CD4-positive, alpha-beta T cell treated with Interleukin-12 subunit alpha and Interleukin-12 subunit beta, for 1 hour (primary cell): ENCODE measurements around the gene MAPK11.

Experiments
- DNase-seq: peaks from one replicate; pipeline ENCODE4 v3.0.0-alpha.2; 2020

Gene MAPK11

DNA sequence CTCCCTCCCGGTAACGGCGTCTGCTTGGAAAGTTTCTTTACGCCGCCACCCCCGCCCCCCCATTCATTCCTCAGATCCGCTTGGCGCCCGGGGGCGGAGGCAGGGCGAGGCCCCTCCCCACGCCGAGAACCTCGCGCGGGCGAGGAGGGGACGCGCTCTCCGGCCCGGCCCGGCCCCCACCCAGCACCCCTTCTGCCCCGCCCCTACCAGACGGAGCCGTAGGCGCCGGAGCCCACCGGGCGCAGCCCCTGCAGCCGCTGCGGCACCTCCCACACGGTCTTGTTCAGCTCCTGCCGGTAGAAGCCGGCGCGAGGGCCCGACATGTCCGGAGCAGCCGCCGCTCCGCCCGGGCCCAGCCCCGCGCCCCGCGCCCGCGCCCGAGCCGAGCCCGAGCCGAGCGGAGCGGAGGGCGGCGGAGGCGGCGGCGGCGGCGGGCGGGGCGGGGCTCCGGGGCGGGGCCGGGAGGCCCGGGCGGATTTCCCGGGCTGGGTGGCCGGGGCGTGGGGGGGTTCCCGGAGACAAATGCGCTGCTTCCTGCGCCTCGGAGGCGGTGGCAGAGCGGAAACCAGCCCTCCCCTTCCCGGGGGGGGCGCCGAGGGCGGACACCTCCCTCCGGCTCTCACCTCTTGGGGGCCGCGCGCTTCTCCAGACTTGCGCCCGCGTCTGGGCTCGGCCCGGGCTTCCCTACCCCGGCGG, at the start of gene MAPK11:
Gene MAPK11 (minus strand): TSS at position 411 of the 696 bp plus-strand sequence. CDS start 88 bp downstream, at position 323.
- peak; percentile 87 for DNase-seq

DNA sequence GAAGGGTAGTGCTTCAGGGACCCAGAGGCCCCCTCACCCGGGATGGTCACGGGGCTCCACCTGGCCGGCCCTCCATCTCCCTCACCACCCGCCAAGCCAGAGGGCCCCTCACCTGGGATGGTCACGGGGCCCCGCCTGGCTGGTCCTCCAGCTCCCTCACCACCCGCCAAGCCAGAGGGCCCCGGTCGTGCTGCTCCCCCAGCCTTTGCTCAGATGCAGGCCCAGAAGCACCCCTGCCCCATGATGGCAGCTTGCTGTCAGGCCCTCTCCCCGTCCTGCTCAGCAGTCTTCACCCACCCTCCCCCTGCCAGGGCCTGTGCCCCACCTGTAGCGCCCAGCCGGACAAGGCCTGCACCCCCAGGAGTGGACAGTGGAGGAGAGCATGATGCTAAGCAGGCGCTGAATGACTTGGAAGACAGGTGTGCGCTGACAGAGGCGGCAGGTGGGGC, 49.3 kb upstream of the MAPK11 start:
- no peak for DNase-seq

DNA sequence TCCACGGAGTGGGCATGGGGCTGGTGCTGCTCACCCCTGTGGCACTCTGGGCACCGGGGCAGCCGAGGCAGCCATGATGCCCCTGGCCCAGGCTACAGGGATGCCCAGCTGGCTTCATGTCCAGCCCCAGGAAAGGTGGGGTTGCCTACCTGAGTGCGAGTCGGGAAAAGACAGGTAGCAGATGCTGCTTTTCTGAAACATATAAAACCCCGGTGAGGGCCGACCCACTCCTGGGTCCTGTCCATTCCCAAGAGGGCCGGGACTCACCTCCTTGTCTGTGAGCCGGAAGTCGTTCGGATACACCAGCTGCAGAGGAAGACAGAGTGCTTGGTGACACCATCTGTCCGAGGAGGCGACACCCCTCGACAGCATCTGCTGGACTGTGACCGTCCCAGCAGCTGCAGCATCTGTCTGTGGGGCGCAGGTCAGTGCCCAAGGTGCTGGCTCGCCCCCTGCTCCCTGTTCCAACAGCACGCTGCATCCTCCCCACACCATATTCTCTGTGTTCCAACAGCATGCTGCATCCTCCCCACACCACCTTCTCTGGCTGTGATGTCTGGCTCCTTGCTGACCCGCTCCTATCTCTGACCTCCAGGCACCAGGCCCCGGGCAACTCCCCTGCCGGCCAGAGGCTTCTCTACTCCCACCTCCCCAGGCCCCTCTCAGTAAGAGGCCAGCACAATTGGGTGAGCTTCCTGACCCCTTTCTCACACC, 48.7 kb upstream of the MAPK11 start:
- no peak for DNase-seq

DNA sequence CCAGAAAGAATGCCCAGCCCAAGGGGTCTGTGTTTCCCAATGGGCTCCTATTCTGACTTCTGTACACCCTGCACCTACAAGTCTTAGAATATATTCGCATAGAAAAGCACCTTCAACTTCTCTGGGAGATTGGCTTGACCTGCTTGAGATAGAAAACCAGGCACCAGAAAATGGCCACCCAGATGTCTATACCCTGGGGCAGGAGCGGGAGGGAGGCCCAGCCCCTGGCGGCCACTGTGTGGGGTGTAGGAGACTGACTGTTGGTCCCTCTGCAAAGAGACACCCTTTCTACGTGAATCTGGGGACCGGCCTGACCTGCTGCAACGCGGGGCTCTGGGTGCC, 48.1 kb upstream of the MAPK11 start:
- no peak for DNase-seq

DNA sequence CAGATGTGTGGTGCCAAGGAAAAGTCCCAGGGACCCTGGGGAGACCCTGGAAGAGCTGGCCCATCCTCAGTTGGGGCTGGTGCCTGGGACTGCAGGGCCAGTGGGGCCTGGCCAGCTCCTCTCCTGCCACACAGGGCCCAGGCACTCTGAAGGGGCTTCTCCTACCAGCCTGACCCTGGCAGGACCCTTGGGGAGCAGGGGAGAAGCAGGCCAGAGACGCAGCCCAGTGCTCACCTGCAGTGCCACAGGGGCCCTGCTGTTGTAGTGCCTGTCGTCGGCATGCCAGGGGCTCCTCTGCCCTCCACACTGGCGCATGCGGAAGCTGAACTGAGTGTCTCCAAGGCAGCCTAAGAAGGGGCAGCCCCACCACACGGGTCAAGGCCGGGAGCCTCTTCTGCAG, 47.5 kb upstream of the MAPK11 start:
- no peak for DNase-seq

DNA sequence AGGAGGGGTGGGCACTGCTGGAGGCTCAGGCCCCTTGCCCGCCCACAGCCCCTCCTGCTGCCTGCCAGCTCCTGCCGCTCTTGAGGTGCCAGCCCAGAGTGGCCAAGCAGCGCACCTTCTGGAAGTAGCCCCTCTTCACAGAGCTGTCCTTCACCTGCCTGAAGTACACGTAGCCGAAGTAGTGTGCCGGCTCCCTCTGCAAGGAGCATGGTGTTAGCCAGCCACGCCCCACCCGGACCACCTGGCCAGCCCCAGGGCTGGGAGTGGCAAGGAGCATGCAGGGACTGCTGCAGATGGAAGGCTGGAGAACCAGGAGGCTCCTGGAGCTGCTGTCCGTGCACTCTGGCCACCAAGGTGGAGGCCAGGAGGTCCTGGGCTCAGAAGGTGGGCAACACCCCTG, 47.0 kb upstream of the MAPK11 start:
- no peak for DNase-seq

DNA sequence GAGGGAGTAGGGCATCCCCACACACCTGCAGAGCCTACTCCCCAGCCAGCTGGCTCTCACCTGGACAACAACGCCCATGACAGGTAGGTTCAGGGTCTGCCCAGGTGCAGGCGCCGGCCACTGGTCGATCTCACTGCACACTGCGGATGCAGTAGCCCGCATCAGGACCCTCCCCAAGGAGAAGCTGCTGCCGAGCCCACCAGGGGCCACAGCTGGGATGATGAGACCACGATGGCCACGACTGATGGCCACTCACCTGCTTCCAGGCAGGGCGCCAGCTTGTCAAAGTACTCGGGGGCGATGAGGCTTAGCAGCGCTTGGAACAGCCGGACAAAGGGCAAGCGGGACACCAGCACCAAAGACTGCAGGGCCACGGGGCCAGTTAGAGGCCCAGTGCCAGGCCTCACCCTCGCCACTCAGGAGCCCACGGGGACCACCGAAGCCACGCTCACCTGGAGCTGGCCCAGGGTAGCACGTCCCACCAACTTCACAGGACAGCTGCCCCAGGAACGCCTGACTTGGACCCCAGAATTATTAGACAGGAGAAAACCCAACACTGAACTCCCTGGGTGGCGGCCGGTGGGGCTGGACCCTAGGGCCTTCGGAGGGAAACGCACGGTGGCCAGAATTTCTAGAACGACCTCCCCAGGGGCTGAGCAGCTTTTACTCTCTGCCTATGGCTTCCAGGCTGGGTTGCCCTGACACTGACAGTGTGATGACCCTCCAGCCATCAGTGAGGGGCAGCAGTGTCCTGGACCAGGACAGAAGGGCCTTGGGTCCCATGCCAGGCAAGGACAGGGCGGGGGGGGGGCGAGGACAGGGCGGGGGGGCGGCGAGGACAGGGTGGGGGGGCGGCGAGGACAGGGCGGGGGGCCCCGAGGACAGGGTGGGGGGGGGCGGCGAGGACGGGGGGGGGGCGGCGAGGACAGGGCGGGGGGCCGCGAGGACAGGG, 46.2 kb upstream of the MAPK11 start:
- no peak for DNase-seq

DNA sequence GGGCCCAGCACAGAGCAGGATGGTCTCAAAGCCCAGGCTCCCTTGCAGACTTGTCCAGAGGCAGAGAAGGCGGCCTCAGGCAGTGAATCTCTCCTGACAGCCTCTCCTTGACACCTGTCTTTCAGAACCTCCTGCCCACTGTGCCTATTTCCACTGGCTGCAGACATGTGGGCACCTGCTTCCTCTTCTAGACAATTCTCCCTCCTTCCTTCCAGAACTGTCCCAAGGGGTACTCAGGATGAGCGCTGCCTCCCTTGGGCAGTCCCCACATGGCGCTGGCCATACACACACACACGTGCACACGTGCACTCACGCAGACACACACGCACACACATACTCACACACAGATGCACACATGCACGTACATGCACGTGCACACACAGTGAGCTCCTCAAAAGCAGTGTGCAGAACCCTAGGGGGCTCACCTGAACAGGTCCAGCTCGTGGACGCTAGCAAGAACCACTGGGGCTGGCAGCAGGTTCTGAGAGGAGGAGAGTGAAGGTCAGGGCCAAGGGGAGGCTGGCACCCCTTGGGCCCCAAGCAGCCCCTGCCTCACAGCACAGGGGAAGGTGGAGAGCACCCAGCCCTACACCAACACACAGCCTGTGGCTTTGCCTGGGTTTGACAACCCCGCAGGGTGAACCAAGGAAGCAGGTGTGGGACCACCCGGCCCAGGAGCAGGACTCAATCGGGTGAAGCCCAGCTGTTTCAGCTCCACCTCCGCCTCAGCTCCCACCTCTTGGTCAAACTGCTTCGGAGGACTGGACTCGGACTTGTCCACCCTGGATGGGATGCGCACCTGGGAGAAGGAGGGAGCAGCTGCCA, 45.3 kb upstream of the MAPK11 start:
- DNase-seq: no peak

DNA sequence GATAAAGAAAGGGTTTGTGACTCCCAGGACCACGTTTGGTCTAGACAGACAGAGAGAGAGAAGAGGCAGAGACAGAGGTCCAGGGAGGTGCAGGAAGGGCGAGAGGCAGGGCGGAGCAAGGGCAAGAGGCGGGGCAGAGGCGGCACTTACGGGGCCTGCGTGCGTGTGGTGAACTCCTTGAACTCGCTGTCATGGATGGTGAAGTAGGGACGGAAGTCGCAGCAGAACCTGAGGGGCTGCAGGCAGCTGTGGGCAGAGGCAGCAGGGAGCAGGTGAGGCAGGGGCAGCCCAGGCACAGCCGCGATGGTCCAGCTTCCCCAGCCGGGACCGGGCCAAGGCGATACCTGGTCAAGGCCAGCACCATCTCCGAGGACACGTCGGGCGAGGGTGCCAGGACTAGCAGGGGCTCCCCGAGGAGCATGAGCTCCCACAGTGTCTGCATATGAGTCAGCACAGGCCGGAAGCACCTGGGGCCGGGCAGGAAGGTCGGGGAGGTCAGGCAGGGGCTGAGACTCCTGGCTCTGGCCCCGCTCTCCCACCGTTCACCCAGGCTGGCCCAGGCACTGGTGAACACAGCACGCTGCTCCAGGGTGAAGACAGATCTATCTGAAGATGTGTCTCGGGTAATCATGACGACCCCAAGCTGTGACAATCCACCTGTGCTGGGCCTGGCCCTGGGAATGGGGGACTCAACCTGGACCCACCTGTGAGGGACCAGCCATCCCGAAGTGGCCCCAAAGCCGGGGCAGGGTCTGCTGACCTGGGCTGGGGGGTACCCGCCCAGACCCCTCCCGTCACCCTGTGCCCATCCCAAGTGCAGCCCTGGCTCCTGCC, 44.5 kb upstream of the MAPK11 start:
- DNase-seq: peak; percentile 77

DNA sequence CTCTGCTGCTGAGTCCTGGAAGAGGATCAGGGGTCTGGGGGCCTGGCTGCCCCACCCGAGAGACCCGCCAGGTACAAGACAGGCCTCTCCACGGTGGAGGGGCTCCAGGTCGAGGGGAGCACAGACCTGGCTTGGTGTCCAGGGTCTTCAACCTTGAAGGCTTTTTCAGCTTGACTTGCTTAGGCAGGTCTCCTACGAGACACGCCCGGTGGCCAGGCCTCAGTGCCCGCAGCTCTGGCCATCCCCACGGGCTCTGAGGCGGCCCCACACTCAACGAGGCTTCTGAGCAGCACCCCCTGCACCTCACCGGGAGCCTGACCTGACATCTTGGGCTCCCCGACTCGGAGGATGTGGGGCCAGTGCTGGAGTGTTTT, 43.9 kb upstream of the MAPK11 start:
- DNase-seq: no peak

DNA sequence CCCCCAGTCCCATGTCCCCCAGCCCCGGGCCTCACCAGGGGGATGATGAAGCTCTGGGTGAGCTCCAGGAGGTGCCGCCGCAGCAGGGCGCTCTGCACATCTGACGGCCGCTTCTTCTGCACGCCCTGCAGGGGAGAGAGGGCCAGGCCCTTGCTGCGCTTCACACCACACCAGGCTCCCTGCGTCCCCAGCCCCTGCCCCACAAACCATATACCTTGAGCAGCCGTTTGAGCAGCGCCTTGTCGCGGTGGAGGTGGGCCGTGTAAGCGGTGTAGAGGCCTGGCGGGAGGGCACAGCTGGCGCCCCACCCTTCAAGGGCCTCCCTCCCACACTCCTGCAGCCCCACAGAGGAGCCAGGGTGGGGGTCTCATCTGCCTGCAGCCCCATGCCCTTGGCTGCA, 43.4 kb upstream of the MAPK11 start:
- no peak for DNase-seq

DNA sequence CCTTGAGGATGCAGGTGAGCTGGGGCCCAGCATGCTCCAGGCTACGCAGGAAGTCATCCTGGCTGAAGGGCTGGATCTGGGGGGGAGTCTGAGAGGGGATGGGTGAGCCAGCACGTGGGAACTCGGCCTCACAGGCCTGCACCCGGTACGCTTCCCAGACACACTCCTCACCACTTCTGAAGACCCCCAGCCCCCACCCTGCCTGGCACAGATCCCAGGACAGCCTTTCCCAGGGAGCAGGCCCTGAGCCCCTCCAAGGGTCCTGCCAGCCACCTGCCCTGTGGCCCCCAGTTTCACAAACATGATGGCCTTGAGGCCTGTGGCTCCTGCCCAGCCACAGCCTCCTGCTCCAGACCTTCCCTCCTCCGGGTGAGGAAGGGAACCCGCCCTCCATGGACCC, 42.8 kb upstream of the MAPK11 start:
- no peak for DNase-seq

DNA sequence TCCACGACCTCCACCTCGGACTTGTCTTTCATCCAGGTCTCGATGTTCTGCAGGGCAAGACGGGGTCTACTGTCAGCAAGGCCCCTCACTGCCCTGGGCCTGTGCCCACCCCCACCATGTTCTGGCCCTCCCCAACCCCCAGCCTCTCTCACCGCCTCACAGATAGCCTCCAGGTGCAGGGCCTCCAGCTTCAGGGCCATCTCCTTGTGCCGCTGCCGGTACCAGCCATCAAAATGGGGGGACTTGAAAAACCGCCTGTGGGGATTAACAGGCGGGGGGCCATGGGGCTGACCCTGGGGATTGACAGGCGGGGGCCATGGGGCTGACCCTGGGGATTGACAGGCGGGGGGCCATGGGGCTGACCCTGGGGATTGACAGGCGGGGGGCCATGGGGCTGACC, 42.2 kb upstream of the MAPK11 start:
- no peak for DNase-seq

DNA sequence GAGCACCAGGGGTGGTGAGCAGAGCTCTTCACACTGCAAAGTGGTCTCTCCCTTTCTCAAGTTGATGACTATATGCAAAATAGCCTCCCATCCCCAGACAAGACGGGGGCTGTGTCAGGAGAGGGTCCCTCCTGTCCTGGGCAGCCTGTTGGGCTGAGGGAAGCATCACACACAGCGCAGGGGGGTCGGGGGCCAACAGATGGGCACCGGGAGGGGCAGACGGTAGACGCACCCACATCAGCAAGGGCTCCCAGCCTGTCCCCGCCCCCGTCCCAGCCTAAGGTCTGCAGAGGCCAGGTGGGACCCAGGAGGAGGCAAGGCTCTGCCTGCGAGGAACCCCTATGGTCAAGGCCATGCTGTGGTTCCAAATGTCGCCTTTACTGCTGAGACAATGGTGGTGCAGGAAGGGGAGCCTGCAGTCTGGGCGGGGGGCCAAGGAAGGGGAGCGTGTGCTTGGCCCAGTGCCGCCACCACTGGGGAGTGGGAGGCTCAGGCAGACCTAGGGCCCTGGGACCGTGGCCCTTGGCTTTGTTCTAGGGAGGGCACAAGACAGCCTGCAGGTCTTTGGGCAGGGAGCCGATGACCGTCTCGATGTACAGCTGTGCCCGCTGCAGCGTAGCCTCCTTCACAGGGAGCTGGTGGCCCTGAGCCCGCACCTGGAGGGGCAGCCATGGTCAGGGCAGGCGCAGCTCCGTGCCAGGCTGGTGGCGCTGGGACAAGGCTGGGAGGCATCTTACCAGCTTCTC, 41.6 kb upstream of the MAPK11 start:
- no peak for DNase-seq

DNA sequence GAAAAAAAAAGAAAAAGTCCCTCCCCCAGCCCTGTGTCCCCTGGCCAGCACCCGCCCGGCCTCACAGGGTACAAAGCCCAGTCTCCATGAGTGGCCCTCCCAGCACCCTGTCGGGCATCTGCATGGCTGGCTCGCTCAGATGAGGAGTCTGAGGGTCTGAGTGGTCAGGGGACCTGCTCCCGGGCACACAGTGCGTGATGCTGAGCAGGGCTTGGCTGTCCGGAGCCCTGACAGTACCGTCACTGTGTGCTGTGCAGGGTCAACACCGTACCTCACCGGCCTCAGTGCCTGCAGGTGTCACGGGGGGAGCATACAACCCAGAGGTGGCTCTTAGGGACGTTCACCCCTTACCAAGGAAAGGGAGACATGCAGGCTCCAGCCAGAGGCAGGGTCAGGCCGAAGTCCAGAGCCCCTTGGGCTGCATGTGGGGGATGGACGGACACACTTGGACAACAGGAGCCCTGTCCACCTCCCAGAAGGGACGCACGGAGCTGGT, 40.8 kb upstream of the MAPK11 start:
- DNase-seq: no peak

DNA sequence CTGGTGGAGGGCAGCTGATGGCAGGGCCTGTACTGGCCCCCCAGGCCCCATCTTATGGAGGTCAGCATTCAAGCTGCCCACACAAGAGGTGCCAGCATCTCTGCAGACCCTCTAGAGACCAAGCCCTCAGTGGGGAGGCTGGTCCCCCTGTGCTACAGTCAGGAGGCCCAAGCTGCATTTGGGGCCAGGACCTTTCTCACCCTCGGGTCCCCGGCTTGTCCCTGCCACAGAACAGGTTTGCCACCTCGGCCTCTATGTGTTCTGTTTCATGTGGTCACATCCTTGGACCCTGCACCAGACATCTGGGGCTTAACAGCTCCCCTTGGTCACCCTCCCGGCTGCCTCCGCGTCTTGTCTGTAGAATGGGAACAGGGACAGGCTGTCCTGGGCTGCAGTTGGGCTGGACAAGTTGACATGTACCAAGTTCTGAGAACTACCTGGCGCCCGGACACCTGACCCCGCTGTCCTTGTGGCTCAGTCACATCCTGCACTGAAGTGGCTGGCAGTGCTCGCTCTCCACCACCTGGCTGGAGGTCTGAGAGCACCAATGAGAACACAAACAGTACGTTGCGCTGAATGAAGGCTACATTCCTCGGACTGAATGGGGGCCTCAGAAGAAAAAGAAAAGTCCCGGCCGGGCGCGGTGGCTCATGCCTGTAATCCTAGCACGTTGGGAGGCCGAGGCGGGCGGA, 40.0 kb upstream of the MAPK11 start:
- no peak for DNase-seq

DNA sequence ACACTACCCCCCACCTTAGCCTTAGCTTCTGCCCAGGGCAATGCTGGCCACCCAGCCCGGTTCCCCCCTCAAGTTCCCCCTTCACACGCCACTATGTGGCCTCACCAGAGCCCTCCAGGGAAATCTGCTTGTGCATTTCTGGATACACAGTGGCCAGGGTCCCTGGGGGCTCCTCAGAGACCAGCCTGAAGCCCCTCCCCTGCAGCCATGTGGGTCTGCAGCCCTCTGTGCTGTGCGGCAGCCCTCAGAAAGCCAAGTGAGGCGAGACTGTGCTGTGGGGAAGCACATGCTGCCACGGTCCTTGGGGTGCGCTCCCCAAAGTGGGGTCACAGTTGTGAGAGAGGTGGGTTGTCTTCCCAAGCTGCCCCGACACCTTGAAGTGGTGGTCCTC, 39.4 kb upstream of the MAPK11 start:
- DNase-seq: no peak

DNA sequence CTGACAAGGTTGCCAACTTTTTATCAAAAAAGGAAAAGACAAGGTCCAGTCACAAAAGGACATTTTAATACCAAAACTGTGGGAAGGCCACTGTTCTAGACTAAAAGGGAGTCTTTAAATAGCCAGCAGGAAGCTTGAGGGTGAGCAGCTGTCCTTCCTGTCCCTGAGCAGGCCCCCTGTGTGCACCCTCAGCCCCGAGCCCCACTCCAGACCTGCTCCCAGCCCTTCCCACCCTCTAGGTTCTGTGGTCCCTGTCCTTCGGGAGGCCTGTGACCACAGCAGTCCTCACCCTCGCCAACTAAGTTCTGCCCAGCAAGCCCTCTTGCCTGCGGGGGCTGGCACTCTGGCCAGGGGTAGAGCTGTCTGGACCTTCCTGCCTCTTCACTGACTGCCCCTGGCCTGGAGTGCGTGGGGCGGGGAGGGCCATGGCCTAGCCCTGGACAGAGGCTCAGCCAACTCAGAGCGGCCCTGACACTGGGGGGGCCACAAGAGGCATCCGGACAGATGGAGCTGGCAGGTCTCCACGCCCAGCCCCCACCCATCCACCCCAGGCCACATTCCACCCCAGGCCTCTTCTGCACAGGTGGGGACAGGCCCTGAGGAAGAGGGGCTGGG, 38.9 kb upstream of the MAPK11 start:
- no peak for DNase-seq

DNA sequence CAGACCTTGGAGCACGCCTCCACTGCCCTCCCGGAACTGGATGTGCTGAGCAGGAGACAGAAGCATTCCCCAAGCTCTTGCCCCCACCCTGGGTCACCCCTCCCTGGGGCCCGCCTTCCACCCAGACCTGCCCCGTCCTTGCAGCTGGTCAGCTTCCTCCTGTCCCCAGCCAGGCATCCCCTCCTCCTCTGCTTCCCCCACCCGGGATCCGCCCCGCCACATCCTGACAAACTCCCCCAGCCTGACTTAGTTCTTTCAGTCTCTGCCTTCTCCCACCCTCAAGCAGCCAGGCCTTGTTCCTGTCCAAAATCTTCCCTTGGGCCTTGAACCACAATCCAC, 38.4 kb upstream of the MAPK11 start:
- no peak for DNase-seq
